ENCODE results near the gene EFCAB8.
A peak's percentile ranks its signal among the peaks of the same experiment; 100 is the strongest.

EFCAB8 gene

GRCh38 chr20:32841632-32842031 lies 17.1 kb upstream of the EFCAB8 start:
- DNase-seq (ENCODE audit: low read depth): no peak
- no peak overlapping the region for H3K4me3 ChIP-seq (ENCODE audit: low read length)
- no peak for TF ChIP-seq CTCF (IDR thresholded peaks at IDR 0.05; ENCODE audit: insufficient read depth, low read depth, low read length, missing control alignments)

- TF ChIP-seq CTCF (IDR thresholded peaks at IDR 0.05; ENCODE audit: insufficient read depth, low read depth, low read length, missing control alignments): no peak
- DNase-seq (ENCODE audit: low read depth): no peak
- no peak overlapping the region for H3K4me3 ChIP-seq (ENCODE audit: low read length)
These were observed 15.8 kb upstream of the EFCAB8 start for GRCh38 chr20:32842688-32843524.

- TF ChIP-seq CTCF (IDR thresholded peaks at IDR 0.05; ENCODE audit: insufficient read depth, low read depth, low read length, missing control alignments): no peak
- DNase-seq (ENCODE audit: low read depth): peak; percentile 50
These were observed 12.9 kb upstream of the EFCAB8 start for GRCh38 chr20:32845786-32846185.

GRCh38 chr20:32846852-32847251 lies 11.9 kb upstream of the EFCAB8 start:
- no peak for DNase-seq (ENCODE audit: low read depth)
- no peak overlapping the region for H3K4me3 ChIP-seq (ENCODE audit: low read length)
- no peak for TF ChIP-seq CTCF (IDR thresholded peaks at IDR 0.05; ENCODE audit: insufficient read depth, low read depth, low read length, missing control alignments)

More at GRCh38 chr20:32845786-32846185, 12.9 kb upstream of the EFCAB8 start:
- no peak overlapping the region for H3K4me3 ChIP-seq (ENCODE audit: low read length)

GRCh38 chr20:32847964-32848363 lies 10.8 kb upstream of the EFCAB8 start:
- DNase-seq (ENCODE audit: low read depth): no peak
- TF ChIP-seq CTCF (IDR thresholded peaks at IDR 0.05; ENCODE audit: insufficient read depth, low read depth, low read length, missing control alignments): no peak
- H3K4me3 ChIP-seq (ENCODE audit: low read length): no peak overlapping the region

GRCh38 chr20:32848846-32849245 lies 9.9 kb upstream of the EFCAB8 start:
- DNase-seq (ENCODE audit: low read depth): no peak
- TF ChIP-seq CTCF (IDR thresholded peaks at IDR 0.05; ENCODE audit: insufficient read depth, low read depth, low read length, missing control alignments): no peak
- no peak overlapping the region for H3K4me3 ChIP-seq (ENCODE audit: low read length)

GRCh38 chr20:32849577-32849976 lies 9.1 kb upstream of the EFCAB8 start:
- DNase-seq (ENCODE audit: low read depth): no peak
- no peak overlapping the region for H3K4me3 ChIP-seq (ENCODE audit: low read length)
- no peak for TF ChIP-seq CTCF (IDR thresholded peaks at IDR 0.05; ENCODE audit: insufficient read depth, low read depth, low read length, missing control alignments)
